HG02610 (cell line): Measurements from ENCODE around the gene HMSD.

Source experiments
- ATAC-seq: cut with Tn5 transposase; IDR thresholded peaks from one replicate; pipeline ENCODE4 v1.9.1; 2021; ENCODE audit warnings: mild to moderate bottlenecking, moderate library complexity; ENCODE audit not compliant: unreplicated experiment

The HMSD gene

DNA sequence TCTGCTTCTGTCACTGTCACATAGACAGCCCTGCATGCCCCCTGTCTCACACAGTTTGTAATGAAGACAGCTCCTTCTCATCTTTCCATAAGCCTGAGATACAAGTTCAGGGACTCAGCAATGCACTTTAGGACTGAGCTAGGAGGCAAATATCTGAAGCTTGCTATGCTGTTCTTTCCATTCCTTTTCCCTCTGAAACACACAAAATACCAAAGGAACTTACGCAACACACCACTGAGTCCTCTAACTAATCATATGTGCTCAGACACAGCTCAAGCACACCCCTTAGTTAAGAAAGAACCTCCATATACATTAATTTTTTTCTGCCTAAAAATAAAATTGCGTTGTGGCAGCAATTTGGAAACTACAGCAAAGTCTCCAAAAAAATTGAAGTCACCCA is 38.6 kb downstream of the HMSD start:
- ATAC-seq, result no peak

DNA sequence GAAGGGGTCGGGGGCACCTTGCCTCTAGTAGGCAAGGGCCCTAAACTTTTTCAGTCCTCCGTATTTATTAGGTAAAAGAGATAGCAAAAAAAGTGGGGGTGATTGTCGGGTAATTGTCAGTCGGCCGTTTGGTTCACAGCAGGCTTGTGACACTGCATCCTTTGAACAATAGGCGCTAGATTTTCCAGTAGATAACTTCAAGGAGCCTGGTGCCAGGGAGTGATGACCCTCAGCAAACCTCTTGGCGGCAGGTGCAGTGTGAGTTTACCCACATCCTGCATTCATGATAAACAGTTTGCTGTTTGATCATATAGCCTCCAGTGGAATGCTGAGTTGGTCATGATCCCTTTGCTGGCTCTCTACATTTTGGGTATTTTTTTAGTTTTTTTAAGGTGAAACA is 43.6 kb downstream of the HMSD start:
- ATAC-seq, result no peak

DNA sequence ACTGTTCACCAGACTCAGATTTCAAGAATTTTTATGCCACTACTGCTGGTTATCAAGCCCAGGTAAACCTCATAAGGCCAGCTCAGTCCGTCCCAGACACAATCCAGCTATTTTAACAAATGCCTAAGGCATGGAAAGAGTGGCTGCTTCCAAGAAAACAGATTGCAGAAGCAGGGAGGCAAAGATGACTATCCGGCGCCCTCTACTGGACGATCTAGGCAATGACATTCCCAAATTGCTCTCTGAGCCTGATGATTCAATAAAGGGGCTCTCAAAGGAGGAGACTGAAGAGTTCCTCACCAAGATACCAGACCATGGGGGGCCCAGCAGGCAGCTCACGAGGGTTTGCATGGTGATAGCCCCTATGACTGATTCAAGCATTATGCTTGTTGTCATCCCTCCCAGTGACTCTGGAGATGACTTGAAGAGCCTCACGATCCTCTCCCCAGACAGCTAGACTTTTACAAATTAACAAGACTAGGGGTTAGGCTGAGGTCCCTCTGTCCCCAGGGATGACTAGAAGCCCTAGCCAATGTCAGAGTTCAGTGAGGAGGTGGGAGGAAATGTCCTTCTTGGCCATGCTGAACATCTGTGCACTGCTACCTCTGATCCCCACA is 45.8 kb downstream of the HMSD start:
- ATAC-seq, result no peak

DNA sequence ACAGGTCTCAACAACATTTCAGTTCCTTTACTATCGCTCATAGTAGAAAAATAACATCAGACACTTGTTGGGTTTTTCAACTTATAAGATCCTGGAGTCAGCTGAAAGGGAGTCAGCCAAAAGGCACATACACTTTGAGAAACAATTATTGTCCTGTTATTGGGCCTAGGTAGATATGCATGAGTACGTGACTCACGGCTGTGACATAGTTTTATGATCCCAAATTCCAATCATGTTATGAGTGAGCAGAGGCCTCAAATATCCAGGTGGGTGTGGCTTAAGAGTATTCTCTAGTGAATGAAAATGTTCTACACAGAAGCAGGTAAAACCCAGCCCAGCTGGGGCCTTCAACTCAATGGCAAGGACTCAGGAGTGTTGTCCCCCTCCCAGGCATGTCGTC is 47.9 kb downstream of the HMSD start:
- no peak for ATAC-seq

DNA sequence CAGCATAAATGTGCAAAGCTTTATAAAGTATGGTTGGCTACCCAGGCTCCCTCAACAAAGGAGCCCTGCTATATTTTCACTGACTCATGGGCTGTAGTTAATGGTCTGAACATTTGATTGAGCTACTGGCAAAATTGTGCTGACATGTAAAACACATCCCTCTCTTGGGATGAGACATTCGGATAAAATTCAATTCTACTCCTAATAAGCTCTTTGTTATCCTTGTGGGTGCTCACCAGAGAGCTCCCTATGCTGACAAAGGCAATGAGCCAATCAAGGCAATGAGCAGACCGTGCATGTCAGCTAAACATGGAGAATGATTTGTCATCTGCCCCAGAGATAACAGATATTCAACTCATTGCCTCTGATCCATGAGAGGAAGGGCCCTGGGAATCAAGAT is 48.5 kb downstream of the HMSD start:
- ATAC-seq, result no peak

DNA sequence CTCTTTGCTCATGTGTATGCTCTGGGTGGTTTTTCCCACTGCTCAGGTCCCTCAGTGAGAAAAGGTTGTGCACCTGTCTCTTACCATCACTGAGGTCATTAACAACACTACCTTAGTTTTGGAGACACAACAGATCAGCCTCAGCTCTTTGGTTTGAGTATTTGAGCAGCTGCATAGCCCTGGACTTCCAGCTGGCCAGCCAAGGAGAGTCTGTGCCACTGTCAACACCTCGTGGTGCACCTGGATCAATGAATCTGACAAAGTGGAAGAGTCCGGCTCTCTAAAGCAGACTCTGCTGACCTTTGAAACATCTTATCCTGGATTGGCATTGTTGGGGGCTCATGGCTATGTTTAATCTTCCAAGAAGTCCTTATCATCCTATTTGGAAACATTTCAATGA is 50.8 kb downstream of the HMSD start:
- ATAC-seq, result no peak

DNA sequence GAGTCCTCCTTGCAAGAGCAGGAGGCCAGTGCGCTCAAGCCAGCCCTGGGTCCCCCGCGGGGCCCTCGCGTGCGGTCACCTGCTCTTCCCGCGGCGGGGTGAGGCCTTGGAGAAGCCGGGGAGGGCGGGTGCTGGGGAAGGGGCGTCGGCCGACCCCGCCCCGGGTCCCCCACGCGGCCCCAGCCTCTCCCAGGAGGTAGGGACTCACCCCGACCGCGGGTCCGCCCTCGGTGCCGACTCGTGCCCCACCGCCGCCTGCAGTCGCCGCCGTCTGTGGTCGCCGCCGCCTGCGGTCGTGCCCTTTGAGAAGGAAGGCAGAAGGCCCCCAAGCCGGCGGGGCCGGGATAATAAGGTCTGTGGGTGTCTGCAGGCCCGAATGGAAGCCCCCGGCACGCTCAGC is 53.5 kb downstream of the HMSD start:
- ATAC-seq, result no peak

DNA sequence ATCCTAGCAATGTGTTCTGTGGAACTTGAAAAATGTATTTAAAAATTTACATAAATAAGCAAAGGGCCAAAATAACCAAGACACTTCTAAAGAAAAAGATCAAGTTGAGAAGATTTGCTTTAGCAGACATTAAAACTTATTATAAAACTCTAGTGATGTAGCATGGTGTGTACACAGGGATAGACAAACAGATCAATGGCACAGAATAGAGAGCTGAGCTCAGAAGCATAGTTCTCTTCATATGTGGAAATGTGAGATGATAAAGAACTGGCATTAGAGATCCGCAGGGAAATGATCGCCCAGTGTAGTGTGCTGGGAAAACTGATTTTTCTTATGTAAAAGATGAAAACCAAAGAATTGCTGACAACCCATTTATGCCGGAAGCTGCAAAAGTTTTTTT is 60.2 kb downstream of the HMSD start:
- no peak for ATAC-seq
